Tongue (tissue), 2 donors: ENCODE data around the gene IL33. TPM values are rescaled to one million over a fixed set of nuclear protein-coding genes. Genes with fewer than 3 reads are reported as not detected.
A peak's percentile ranks its signal among the peaks of the same experiment; 100 is the strongest.

ENCODE experiments used
- DNase-seq: peaks from one replicate; pipeline ENCODE4 v3.0.0-alpha.2; 2015
- total RNA-seq: library from RNA; depleted of rRNA; stranded (reverse); fragments of >200 nt; gene quantifications from one replicate; pipeline ENCODE4 v1.2.3, GENCODE V29; 2014

IL33 gene
- total RNA-seq, 1 donor from 2014 or later: 21.3 TPM

DNA sequence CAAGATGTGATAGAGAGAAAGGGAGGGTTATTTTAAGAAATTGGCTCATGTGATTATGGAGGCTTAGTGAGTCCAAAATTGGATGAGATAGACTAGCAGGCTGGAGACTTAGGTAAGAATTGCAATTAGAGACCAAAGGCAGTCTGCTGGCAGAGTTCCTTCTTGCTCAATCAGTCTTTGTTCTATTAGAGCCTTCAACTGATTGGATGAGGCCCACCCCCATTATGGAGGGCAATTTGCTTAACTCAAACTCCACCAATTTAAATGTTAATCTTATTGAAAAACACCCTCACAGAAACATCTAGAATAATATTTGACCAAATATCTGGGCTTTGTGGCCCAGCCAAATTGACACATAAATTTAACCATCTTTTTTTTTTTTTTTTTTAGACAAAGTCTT is 88.6 kb downstream of the IL33 start:
- no peak for DNase-seq

DNA sequence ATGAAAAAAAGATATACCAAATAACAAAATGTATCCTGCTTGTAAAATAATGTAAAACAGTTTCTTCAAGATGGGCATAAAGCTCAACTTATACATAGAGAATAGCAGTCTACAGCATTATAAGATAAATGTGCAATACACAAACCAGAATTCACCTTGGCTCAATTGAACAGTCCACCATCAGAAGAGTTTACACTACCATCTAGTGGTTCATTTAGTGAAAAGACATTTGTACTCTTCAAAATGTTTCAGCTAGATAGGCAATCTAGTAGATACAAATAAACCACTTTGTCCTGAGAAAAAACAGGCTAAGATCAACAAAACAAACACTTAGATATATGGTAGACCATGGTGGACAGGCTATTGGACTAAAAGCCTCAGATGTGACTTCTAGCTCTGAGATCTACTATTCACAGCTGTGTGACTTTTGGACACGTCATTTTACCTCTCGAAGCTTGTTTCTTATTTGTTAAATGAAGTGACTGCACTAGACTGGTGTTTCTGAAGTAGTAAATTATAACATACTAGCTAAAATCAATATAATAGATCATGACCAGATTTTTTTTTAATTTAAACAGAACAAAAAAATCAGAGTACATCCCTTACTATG is 90.5 kb downstream of the IL33 start:
- peak; percentile 44 for DNase-seq

Other genes starting within 250 kb of the IL33 start
- gene RANBP6, start 200.2 kb upstream of the IL33 start, total RNA-seq: 46.9 TPM
- gene TPD52L3, start 112.6 kb downstream of the IL33 start, total RNA-seq: not detected
- 76.3 TPM for gene UHRF2, start 197.4 kb downstream of the IL33 start, total RNA-seq